ENCODE measurements around the gene TGFBR3. TPM values are rescaled to one million over a fixed set of nuclear protein-coding genes. Genes with fewer than 3 reads are reported as not detected.

Gene TGFBR3
- total RNA-seq, 1 donor from 2014 or later, result 51.7 TPM

- DNase-seq (no peak), ATAC-seq (no peak)
- H3K4me3 ChIP-seq, result no peak overlapping the region
- peaks cover 58% of the 10 kb centered on the region for H3K4me1 ChIP-seq
- no peak overlapping the region for H3K27ac ChIP-seq
- no peaks in the 10 kb centered on the region for H3K27me3 ChIP-seq (ENCODE audit: low read depth)
- no peaks in the 10 kb centered on the region for H3K36me3 ChIP-seq
- H3K9me3 ChIP-seq, result no peaks in the 10 kb centered on the region
- TF ChIP-seq CTCF (IDR thresholded peaks at IDR 0.05), result no peak
- intact Hi-C loops (cut with DNase I), result no loop called here
Observed at GRCh38 chr1:91797164-91797563, 88.8 kb downstream of the TGFBR3 start.

- intact Hi-C loops (cut with DNase I), result no loop called here
Observed at GRCh38 chr1:91796390-91796654, 89.6 kb downstream of the TGFBR3 start.

GRCh38 chr1:91795591-91796389 is 90.2 kb downstream of the TGFBR3 start:
- intact Hi-C loops (cut with DNase I), result no loop called here
- no peaks in the 10 kb centered on the region for H3K36me3 ChIP-seq
- H3K4me1 ChIP-seq, result peaks cover 60% of the 10 kb centered on the region
- no peak overlapping the region for H3K27ac ChIP-seq
- DNase-seq (no peak), ATAC-seq (no peak)
- no peak overlapping the region for H3K4me3 ChIP-seq
- TF ChIP-seq CTCF (IDR thresholded peaks at IDR 0.05), result no peak
- H3K27me3 ChIP-seq (ENCODE audit: low read depth), result no peaks in the 10 kb centered on the region
- H3K9me3 ChIP-seq, result no peaks in the 10 kb centered on the region

More at GRCh38 chr1:91796390-91796654, 89.6 kb downstream of the TGFBR3 start:
- no peak for ATAC-seq
- Histone ChIP-seq H3K4me1 (peaks cover 58% of the 10 kb centered on the region), H3K27me3 (ENCODE audit: low read depth) (no peaks in the 10 kb centered on the region), H3K9me3 (no peaks in the 10 kb centered on the region), H3K4me3 (no peak overlapping the region), H3K36me3 (no peaks in the 10 kb centered on the region), H3K27ac (no peak overlapping the region)
- DNase-seq, result no peak
- TF ChIP-seq CTCF (IDR thresholded peaks at IDR 0.05), result no peak

GRCh38 chr1:91793877-91794276 is 92.1 kb downstream of the TGFBR3 start:
- H3K4me1 ChIP-seq, result peaks cover 67% of the 10 kb centered on the region
- H3K9me3 ChIP-seq, result no peaks in the 10 kb centered on the region
- H3K36me3 ChIP-seq, result no peaks in the 10 kb centered on the region
- TF ChIP-seq CTCF (IDR thresholded peaks at IDR 0.05), result no peak
- DNase-seq (no peak), ATAC-seq (no peak)
- no peak overlapping the region for H3K27ac ChIP-seq
- H3K4me3 ChIP-seq, result no peak overlapping the region
- no peaks in the 10 kb centered on the region for H3K27me3 ChIP-seq (ENCODE audit: low read depth)
- intact Hi-C loops (cut with DNase I), result no loop called here

- intact Hi-C loops (cut with DNase I), result no loop called here
- peak overlapping the region; percentile 43 for H3K27ac ChIP-seq
- no peak for ATAC-seq
Observed at GRCh38 chr1:91793189-91793588, 92.8 kb downstream of the TGFBR3 start.

More at GRCh38 chr1:91793189-91793588, 92.8 kb downstream of the TGFBR3 start:
- Histone ChIP-seq H3K9me3 (no peaks in the 10 kb centered on the region), H3K27me3 (ENCODE audit: low read depth) (no peaks in the 10 kb centered on the region), H3K36me3 (no peaks in the 10 kb centered on the region), H3K4me3 (no peak overlapping the region), H3K4me1 (peaks cover 63% of the 10 kb centered on the region)
- no peak for DNase-seq
- no peak for TF ChIP-seq CTCF (IDR thresholded peaks at IDR 0.05)
